SU-DHL-6 (cell line): ENCODE measurements around the gene C1orf185.

Experiments used
- EZH2phosphoT487 ChIP-seq: fragments of 200-600 bp; sonication (generic), shearing (Covaris generic); conservative IDR thresholded peaks from 2 replicates; pipeline ENCODE4 v1.6.1; 2018; ENCODE audit warnings: mild to moderate bottlenecking, antibody characterized with exemption, low read length, moderate library complexity, mixed read lengths
- TF ChIP-seq, protein P1 (sequence below): fragments of 200-600 bp; sonication (generic); IDR thresholded peaks from one replicate; pipeline ENCODE4 v1.5.1; 2017; ENCODE audit warnings: antibody characterized with exemption, mild to moderate bottlenecking, low read length, moderate library complexity; ENCODE audit not compliant: insufficient read depth, poor library complexity, severe bottlenecking

- no peak for TF ChIP-seq EZH2phosphoT487
- TF ChIP-seq, protein P1, sequence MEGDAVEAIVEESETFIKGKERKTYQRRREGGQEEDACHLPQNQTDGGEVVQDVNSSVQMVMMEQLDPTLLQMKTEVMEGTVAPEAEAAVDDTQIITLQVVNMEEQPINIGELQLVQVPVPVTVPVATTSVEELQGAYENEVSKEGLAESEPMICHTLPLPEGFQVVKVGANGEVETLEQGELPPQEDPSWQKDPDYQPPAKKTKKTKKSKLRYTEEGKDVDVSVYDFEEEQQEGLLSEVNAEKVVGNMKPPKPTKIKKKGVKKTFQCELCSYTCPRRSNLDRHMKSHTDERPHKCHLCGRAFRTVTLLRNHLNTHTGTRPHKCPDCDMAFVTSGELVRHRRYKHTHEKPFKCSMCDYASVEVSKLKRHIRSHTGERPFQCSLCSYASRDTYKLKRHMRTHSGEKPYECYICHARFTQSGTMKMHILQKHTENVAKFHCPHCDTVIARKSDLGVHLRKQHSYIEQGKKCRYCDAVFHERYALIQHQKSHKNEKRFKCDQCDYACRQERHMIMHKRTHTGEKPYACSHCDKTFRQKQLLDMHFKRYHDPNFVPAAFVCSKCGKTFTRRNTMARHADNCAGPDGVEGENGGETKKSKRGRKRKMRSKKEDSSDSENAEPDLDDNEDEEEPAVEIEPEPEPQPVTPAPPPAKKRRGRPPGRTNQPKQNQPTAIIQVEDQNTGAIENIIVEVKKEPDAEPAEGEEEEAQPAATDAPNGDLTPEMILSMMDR: peak; percentile 41
Measured at GRCh38 chr1:51058858-51059257, 43.2 kb upstream of the C1orf185 start.
